Stimulated activated CD4-positive, alpha-beta T cell treated with anti-CD3 and anti-CD28 coated beads, Interleukin-1b, Interleukin-23, amount 100 ng/mL, for 24 hours (primary cell): Measurements from ENCODE around the gene MRPS24.
A peak's percentile ranks its signal among the peaks of the same experiment; 100 is the strongest.
"Not testable (repeated sequence)": the region's sequence is repeated elsewhere in the genome, so short reads cannot be mapped to it uniquely, and the experiment has no call there.

Source experiments
- DNase-seq, 4 experiments: peaks; one replicate each; pipeline ENCODE4 v3.0.0-alpha.2; 2020; ENCODE audit warnings: low read depth in 4 of 4, low spot score in 1 of 4

MRPS24 gene

GRCh38 chr7:43869006-43869866 is at the start of gene MRPS24:
Gene MRPS24 (minus strand): TSS chr7:43869517. CDS start chr7:43869495, 22 bp downstream.
- DNase-seq: peak; percentile 92 to 96 (median 94)

- DNase-seq: no peak
Measured at GRCh38 chr7:43915907-43916306, 46.6 kb upstream of the MRPS24 start.

GRCh38 chr7:43914795-43915194 is 45.5 kb upstream of the MRPS24 start:
- no peak for DNase-seq

- DNase-seq: peak; percentile 21 to 33 (median 26)
Measured at GRCh38 chr7:43906331-43907010, 37.2 kb upstream of the MRPS24 start, which contains the start of gene URGCP. Gene URGCP (minus strand): TSS chr7:43906596. CDS start chr7:43906575, 21 bp downstream.

DNA sequence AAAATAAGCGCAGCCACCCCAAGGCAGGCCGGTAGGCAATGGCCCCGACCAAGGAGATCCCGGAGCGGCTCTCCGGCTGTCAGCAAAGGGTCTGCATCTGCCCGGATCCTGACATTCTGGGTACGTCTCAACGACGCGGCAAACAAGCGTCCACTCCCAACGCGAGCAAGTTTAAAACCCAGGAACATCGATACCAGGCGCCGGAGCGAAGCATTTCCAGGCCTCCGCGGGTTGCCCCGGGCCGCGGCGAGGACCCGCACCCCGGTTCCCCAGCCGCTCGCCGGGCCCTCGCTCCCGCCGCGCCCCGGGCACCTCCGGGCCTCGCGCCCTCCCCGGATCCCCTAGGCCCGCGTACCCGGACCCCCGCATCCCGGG is 36.6 kb upstream of the MRPS24 start:
- peak in 2 of 4 experiments; percentile 2 to 10 for DNase-seq

DNA sequence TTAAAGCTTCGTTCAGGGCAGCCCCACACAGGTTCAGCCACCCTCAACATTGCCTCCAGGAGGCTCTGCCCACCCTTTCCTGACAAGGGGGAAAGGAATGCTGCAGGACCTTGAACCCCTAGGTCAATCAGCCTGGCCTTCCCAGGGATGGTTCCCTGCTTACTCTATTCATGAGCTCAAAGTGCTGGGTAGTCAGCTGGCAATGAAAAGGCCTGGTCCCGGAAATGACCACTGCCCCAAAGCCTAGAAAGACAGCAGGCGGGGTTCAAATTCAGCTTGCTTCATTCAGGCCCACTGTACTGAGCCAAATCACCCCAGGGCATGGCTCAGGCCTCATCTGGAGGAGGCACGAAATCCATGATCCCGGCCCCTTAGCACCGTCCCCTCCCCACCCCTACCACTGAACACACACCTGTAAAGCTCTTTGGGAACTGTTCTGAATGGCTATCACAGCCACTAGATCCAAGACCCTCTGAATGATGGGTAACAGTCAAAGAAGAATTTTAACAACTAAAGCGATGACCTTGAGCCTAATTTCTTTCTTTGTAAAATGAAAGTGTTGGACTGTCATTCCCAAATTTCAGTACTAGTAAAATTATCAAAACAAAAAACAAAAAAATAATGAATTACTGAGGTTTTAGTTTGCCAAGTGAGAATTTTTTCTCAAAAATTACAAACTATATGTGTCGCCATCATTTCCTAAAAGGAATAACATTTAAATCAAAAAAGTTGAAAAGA is 36.1 kb upstream of the MRPS24 start:
- no peak for DNase-seq

GRCh38 chr7:43904533-43905208 is 35.4 kb upstream of the MRPS24 start:
- DNase-seq: no peak

DNA sequence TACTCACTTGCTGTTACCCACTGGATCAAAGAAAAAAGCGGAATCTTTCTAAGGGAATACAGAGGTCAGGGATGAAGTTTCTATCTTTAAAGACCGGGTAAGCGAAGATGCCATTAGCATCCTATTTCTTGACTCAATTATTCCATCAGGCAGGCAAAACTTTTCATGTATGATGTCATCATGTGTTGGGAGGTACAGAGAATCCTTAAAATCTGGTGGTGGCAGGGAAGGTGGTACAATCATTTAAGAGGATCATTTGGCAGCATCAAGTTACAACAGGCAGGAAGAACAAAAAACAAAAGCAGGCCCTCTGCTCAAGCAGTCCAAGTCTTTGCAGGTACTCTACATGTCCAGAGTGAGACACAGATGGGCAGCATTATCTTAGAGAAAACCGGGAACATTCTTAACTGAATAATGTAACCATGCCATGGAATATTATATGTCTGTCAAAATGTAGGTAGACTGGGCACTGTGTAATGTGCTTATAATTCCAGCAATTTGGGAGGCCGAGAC is 33.3 kb upstream of the MRPS24 start:
- DNase-seq: no peak

DNA sequence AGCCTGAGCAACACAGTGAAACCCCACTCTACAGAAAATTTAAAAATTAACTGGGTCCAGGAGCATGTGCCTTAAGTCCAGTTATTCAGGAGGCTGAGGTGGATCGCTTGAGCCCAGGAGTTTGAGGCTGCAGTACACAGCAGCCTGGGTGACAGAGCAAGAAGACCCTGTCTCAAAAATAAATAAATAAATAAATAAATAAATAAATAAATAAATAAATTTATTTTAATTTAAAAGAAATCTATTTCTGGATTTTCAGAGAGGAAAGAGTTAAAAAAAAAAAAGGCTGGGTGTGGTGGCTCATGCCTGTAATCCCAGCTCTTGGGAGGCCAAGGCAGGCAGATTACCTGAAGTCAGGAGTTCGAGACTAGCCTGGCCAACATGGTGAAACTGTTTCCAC is 29.3 kb upstream of the MRPS24 start:
- not testable (repeated sequence) for DNase-seq

DNA sequence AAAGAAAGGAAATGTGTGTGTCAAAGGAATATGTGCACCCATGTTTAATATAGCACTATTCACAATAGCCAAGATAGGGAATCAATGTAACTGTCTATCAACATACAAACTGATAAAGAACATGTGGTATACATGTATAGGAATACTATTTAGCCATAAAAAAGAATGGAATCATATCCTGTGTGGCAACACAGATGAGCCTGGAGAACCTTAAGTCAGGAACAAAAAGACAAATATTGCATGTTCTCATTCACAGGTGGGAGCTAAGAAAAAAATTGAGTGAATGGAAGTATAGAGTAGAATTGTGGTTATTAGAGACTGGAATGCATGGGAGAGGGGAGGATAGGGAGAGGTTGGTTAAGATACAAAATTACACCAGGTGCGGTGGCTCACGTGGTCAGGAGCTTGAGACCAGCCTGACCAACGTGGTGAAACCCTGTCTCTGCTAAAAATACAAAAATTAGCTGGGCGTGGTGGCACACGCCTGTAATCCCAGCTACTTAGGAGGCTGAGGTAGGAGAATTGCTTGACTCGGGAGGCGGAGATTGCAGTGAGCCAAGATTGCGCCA is 26.6 kb upstream of the MRPS24 start:
- no peak for DNase-seq

DNA sequence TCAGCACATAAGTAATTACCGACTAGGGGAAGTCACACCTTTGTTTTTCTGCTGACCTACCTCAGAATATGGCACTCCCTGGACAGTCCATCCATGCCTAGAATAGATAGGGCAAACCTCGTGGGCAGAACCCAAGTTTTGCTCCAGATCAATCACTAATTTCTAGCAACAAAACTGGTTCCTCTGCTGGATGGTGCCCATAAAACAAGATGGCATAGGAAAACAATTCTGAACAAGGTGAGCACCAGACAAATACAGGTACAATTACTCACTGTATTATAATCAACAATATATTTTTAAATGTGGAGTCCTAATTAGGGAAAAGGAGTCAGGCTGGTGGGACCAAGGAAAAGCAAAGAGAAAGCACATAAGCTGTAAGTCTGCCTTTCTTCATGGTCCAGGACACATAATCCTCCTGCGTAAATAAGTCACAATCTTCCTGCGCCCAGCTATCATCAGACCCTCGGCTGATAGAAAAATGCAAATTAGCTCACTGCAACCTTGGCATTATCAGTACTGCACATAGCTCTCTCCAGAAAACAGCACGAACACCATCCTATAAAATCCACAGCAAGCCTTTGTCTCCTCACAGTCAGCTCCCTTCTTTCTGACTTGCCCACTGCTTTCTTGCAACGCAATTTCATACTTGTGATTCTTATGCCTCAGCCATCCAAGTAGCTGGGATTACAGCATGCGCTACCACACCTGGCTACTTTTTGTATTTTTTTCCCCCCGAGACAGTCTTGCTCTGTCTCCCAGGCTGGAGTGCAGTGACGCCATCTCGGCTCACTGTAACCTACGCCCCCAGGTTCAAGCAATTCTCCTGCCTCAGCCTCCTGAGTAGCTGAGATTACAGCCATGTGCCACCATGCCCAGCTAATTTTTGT is 22.0 kb upstream of the MRPS24 start:
- no peak for DNase-seq

GRCh38 chr7:43890468-43890867 is 21.2 kb upstream of the MRPS24 start:
- no peak for DNase-seq

- DNase-seq: no peak
Measured at GRCh38 chr7:43888993-43889945, 20.0 kb upstream of the MRPS24 start.

- DNase-seq: no peak
Measured at GRCh38 chr7:43884617-43885016, 15.3 kb upstream of the MRPS24 start.

DNA sequence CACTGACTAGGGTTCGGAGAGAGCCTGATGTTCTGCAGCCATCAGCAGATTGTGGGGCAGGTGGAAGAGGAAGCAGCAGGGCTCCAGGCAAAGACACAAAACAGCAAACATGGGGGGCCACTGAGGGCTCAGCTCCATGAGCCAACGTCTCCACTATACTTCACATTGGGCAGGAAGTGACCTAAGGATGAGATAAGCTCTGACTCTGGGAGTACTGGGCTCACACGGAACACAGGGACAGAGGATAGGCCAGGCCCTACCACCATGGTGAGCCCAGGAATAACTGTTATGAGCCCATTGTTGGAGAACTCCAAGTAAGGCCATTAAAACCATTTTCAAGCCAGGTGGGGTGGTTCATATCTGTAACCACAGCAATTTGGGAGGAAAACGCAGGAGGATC is 14.9 kb upstream of the MRPS24 start:
- no peak for DNase-seq

DNA sequence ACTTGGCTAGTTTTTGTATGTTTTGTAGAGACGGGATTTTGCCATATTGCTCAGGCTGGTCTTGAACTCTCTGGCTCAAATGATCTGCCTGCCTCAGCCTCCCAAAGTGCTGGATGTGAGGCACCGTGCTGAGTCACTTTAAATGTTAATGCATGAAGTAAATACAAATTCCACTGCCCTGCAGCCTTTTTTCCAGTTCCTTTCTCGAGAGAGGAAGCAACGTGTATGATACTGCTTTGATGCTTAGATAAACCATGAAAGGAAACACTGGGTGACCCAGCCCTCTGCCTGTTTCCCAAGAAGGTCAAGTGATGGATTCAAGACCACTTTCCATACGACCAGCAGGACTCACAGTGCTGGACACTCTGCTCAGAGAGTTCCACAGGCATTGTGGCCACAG is 11.3 kb upstream of the MRPS24 start:
- DNase-seq: no peak

GRCh38 chr7:43879477-43879876 is 10.2 kb upstream of the MRPS24 start:
- DNase-seq: no peak

DNA sequence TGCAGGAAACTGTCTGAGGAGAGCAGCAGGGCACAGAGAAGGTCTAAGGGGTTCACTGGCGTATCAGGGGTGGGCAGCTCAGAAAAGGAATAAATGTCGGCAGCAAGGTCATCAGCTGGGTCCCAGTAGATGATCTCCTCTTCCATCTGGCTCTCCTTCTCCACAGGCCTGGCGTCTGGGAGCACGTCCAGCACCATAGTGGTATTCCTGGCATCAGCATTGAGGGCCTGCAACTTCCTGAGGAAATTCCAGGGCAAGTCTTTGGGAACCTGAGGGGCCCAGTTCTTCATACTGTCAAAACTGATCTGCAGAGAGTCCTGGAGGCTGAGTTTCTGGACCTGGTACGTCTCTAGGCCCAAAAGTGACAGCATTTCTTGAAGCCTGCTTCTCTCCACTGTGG is 9.6 kb upstream of the MRPS24 start:
- no peak for DNase-seq
